K562 (cell line): ENCODE data around the gene C19orf47. TPM values are rescaled to one million over a fixed set of nuclear protein-coding genes. Genes with fewer than 3 reads are reported as not detected.

Experiments used
- ATAC-seq: fragments of 200-7000 bp; cut with Tn5 transposase; 3 replicates; pipeline ENCODE4 v1.9.1; 2020; ENCODE audit warnings: moderate library complexity
- BruUV-seq: library from RNA; stranded (reverse); fragments of 400-500 nt; replicated peaks from 2 replicates; lab custom pipeline; 2021; lab: Mats Ljungman, UMichigan
- CTCF ChIA-PET: fragments of 300-600 bp; formaldehyde crosslinking; extraction: SDS; loops from one replicate; lab custom pipeline; 2021; ENCODE audit warnings: low intra/inter-chr PET ratio; lab: Yijun Ruan, JAX
- POLR2A ChIA-PET: fragments of 300-600, 350-650 bp; sonication (Branson Sonifier 250); formaldehyde crosslinking; extraction: SDS; loops from one replicate; lab custom pipeline; 2021; ENCODE audit warnings: antibody characterized with exemption, inconsistent platforms; lab: Yijun Ruan, JAX
- DNase-seq, 4 experiments: peaks; one replicate each; pipeline versions ENCODE4 v3.0.0 to v3.0.0-alpha.2; 2011 to 2018; ENCODE audit warnings: low spot score in 3 of 4, mixed read lengths in 3 of 4; ENCODE audit errors: extremely low read depth in 1 of 4
- FAIRE-seq: peaks from 2 replicates; lab custom pipeline; 2011; peaks lifted over from hg19 to GRCh38; lab: Jason Lieb, UNC
- H2AFZ ChIP-seq: 2 replicates; pipeline ENCODE4 v1.6.0; 2011; ENCODE audit warnings: low read depth, low read length, control low read depth, inconsistent platforms
- H3K27ac ChIP-seq: fragments of 200-600 bp; 3 replicates; pipeline ENCODE4 v1.8.0; 2011; ENCODE audit warnings: low read depth, mild to moderate bottlenecking, control low read depth, inconsistent platforms, low read length, moderate library complexity, mixed read lengths; ENCODE audit errors: extremely low read depth
- H3K27me3 ChIP-seq, 2 experiments: fragments of 300-600 bp in 1 of 2; 2 replicates in 1 of 2; 3 replicates in 1 of 2; pipeline versions ENCODE4 v1.6.0 to v1.8.0; 2011; ENCODE audit warnings: inconsistent platforms in 2 of 2, low read length in 2 of 2, mild to moderate bottlenecking in 1 of 2, mixed read lengths in 1 of 2, moderate library complexity in 1 of 2; ENCODE audit not compliant: control insufficient read depth in 2 of 2, insufficient read depth in 2 of 2
- H3K36me3 ChIP-seq: fragments of 300-600 bp; 3 replicates; pipeline ENCODE4 v1.8.0; 2011; ENCODE audit warnings: mild to moderate bottlenecking, low read length, inconsistent platforms; ENCODE audit not compliant: control insufficient read depth, insufficient read depth
- H3K4me1 ChIP-seq, 2 experiments: fragments of 200-600 bp in 1 of 2; replicated peaks in 1 of 2; 2 replicates in 1 of 2; 3 replicates in 1 of 2; pipeline versions ENCODE4 v1.5.1 to v1.8.0; 2011; ENCODE audit warnings: inconsistent platforms in 2 of 2, low read length in 2 of 2, mild to moderate bottlenecking in 1 of 2, mixed read lengths in 1 of 2, moderate library complexity in 1 of 2; ENCODE audit not compliant: control insufficient read depth in 2 of 2, insufficient read depth in 2 of 2
- H3K4me2 ChIP-seq: 2 replicates; pipeline ENCODE4 v1.6.1; 2011; ENCODE audit warnings: low read length, control low read depth, inconsistent platforms, mixed read lengths; ENCODE audit not compliant: insufficient read depth
- H3K4me3 ChIP-seq: fragments of 200-600 bp; sonication (generic), shearing (Covaris generic); 2 replicates; pipeline ENCODE4 v1.5.1; 2016; ENCODE audit warnings: control low read depth, inconsistent platforms
- H3K79me2 ChIP-seq: fragments of 200-600 bp; 3 replicates; pipeline ENCODE4 v1.8.0; 2011; ENCODE audit warnings: low read length, inconsistent platforms; ENCODE audit not compliant: control insufficient read depth, insufficient read depth
- H3K9ac ChIP-seq, 2 experiments: 2 replicates each; pipeline versions ENCODE4 v1.6.0 to v1.6.1; 2011; ENCODE audit warnings: low read depth in 2 of 2, low read length in 2 of 2, control low read depth in 1 of 2, inconsistent platforms in 1 of 2, mild to moderate bottlenecking in 1 of 2, mixed read lengths in 1 of 2; ENCODE audit not compliant: insufficient read depth in 1 of 2
- H3K9me1 ChIP-seq: one replicate; pipeline ENCODE4 v1.6.0; 2011; ENCODE audit warnings: inconsistent platforms, mild to moderate bottlenecking, low read length, moderate library complexity; ENCODE audit not compliant: control insufficient read depth, insufficient read depth
- H3K9me3 ChIP-seq: replicated peaks from 2 replicates; pipeline ENCODE4 v1.5.1; 2011; ENCODE audit warnings: low read depth, low read length, inconsistent platforms; ENCODE audit not compliant: control insufficient read depth, insufficient read depth
- H4K20me1 ChIP-seq: replicated peaks from 2 replicates; pipeline ENCODE4 v1.6.1; 2011; ENCODE audit warnings: low read length, inconsistent platforms, mixed read lengths; ENCODE audit not compliant: control insufficient read depth, insufficient read depth
- ATF4 ChIP-seq: fragments of 450-650 bp; formaldehyde crosslinking; IDR thresholded peaks from 2 replicates; pipeline ENCODE4 v1.4.0; 2022; ENCODE audit warnings: mild to moderate bottlenecking, moderate library complexity
- CREB1 ChIP-seq, 2 experiments: sonication (generic) in 1 of 2; formaldehyde crosslinking in 1 of 2; IDR thresholded peaks; 2 replicates each; pipeline versions ENCODE4 v1.6.1 to v1.8.0; 2012 to 2022; ENCODE audit warnings: inconsistent platforms in 1 of 2, mild to moderate bottlenecking in 1 of 2, missing genetic modification reagents in 1 of 2, moderate library complexity in 1 of 2
- MAX ChIP-seq: sonication (generic); formaldehyde crosslinking; IDR thresholded peaks from 2 replicates; pipeline ENCODE4 v1.9.0; 2022; ENCODE audit warnings: mild to moderate bottlenecking, missing genetic modification reagents
- MEIS2 ChIP-seq: fragments of 450-650 bp; IDR thresholded peaks from 2 replicates; pipeline ENCODE4 v1.6.1; 2014; ENCODE audit warnings: mild to moderate bottlenecking; ENCODE audit not compliant: partially characterized antibody
- MXI1 ChIP-seq: IDR thresholded peaks from 2 replicates; pipeline ENCODE4 v1.6.1; 2011; ENCODE audit warnings: low read depth, mild to moderate bottlenecking, improper control_type of control experiment, low read length
- NCOA6 ChIP-seq: fragments of 450-650 bp; IDR thresholded peaks from 2 replicates; pipeline ENCODE4 v1.6.1; 2017; ENCODE audit warnings: mild to moderate bottlenecking
- PBX2 ChIP-seq, 2 experiments: IDR thresholded peaks in 1 of 2; conservative IDR thresholded peaks in 1 of 2; 2 replicates each; pipeline ENCODE4 v1.6.1; 2016; ENCODE audit warnings: low read depth in 2 of 2, mild to moderate bottlenecking in 1 of 2, missing compliant biosample characterization in 1 of 2, missing genetic modification characterization in 1 of 2, moderate library complexity in 1 of 2
- RBBP5 ChIP-seq: fragments of 200-600 bp; sonication (generic); IDR thresholded peaks from 2 replicates; pipeline ENCODE4 v1.6.1; 2012; ENCODE audit warnings: borderline replicate concordance, mild to moderate bottlenecking, low read length, control low read depth, inconsistent platforms; ENCODE audit not compliant: insufficient read depth, poor library complexity, severe bottlenecking
- THAP12 ChIP-seq: fragments of 250-450 bp; sonication (Bioruptor Pico); IDR thresholded peaks from 2 replicates; pipeline ENCODE4 v1.9.0; 2021; ENCODE audit warnings: mild to moderate bottlenecking, inconsistent platforms
- ZBTB33 ChIP-seq: sonication (generic); formaldehyde crosslinking; IDR thresholded peaks from 2 replicates; pipeline ENCODE4 v1.8.1; 2023; ENCODE audit warnings: mild to moderate bottlenecking, missing genetic modification reagents
- ZFX ChIP-seq: sonication (generic); formaldehyde crosslinking; IDR thresholded peaks from 2 replicates; pipeline ENCODE4 v1.8.0; 2022; ENCODE audit warnings: mild to moderate bottlenecking, missing genetic modification reagents, moderate library complexity
- ZNF12 ChIP-seq: sonication (generic); formaldehyde crosslinking; IDR thresholded peaks from 2 replicates; pipeline ENCODE4 v1.4.0; 2020; ENCODE audit warnings: mild to moderate bottlenecking, missing genetic modification reagents
- WGBS: fragments of 100-300 bp; shearing (Covaris generic); methylation state at CpG from one replicate; pipeline ENCODE4 v1.1.6; 2016; ENCODE audit warnings: low coverage, mixed read lengths; ENCODE audit not compliant: insufficient coverage; ENCODE audit errors: missing lambda C conversion rate; 5-methylcytosine and 5-hydroxymethylcytosine counted together
- in situ Hi-C: fragments of 300-500 bp; cut with MboI; formaldehyde crosslinking; loops from 4 replicates; pipeline ENCODE4 v1.15.0; 2018; ENCODE audit warnings: inconsistent platforms, mixed read lengths
- intact Hi-C: fragments of 100-400 bp; cut with micrococcal nuclease; formaldehyde crosslinking; loops from 2 replicates; pipeline ENCODE4 v1.14.2; 2022
- polyA plus RNA-seq, 8 experiments: library from polyadenylated mRNA; depleted of rRNA in 4 of 8; stranded (reverse) in 5 of 8; unstranded in 3 of 8; fragments of >200 nt; fragmentation: Nextera tagmentation in 2 of 8; fragmentation: Illumina TruSeq in 1 of 8; extraction: Ambion mirVana in 2 of 8; extraction: Trizol in 1 of 8; gene quantifications; 2 replicates each; pipeline versions ENCODE4 v1.2.1 to v1.2.3, GENCODE V29; 2011 to 2014; ENCODE audit warnings: inconsistent platforms in 1 of 8, missing spikeins in 1 of 8
- total RNA-seq, 7 experiments: library from RNA; depleted of rRNA in 6 of 7; stranded (reverse); fragments of >200 nt in 6 of 7; fragmentation: Illumina TruSeq in 2 of 7; extraction: Trizol in 2 of 7; gene quantifications; 2 replicates each; pipeline versions ENCODE4 v1.2.1 to v1.2.3, GENCODE V29; 2011 to 2021; ENCODE audit warnings: low replicate concordance in 1 of 7

C19orf47 gene
- total and polyA plus RNA-seq, 9 of the 15 experiments (the other 6 are each of a cell fraction or from before 2014, with no cell fraction given) = 0.08 to 26.1 (median 14.7) TPM

GRCh38 chr19:40371802-40372122 lies 23.6 kb upstream of the C19orf47 start:
- no peaks in the 10 kb centered on the region for H3K79me2 ChIP-seq
- H3K4me2 ChIP-seq = peak overlapping the region; percentile 62
- no peaks in the 10 kb centered on the region for H3K9me1 ChIP-seq
- 42% methylated on average over 5 of the region's 5 CpGs for WGBS
- H3K27me3 ChIP-seq = no peaks in the 10 kb centered on the region
- H3K27ac ChIP-seq = peak overlapping the region; percentile 14; the same call in 2 of the 3 replicates
- in situ Hi-C loops (no loop called here), intact Hi-C loops (no loop called here)
- ChIA-PET POLR2A (interaction anchor here (0.7 to 1.5 kb wide), 7 partner anchors 8 to 97 kb away, joined by 3 to 19 read pairs (median 4); no protein-coding TSS in a partner anchor), CTCF (no interaction called here)
- peak overlapping the region in 1 of 2 experiments; percentile 49; a peak in 2 of 4 replicates for H3K9ac ChIP-seq
- no peaks in the 10 kb centered on the region for H3K9me3 ChIP-seq
- H3K4me1 ChIP-seq = peaks cover 22 to 45% of the 10 kb centered on the region in 2 experiments
- DNase-seq (no peak), ATAC-seq (peak; percentile 60), FAIRE-seq (no peak)
- peaks cover 58% of the 10 kb centered on the region for H3K36me3 ChIP-seq
- no TSS peak for BruUV-seq
- 0 out of 2 replicates have a peak overlapping the region, but pooled peaks have one; percentile 32 for H2AFZ ChIP-seq
- peaks cover 9% of the 10 kb centered on the region; the same call in 1 of the 2 replicates for H4K20me1 ChIP-seq
- no peak overlapping the region for H3K4me3 ChIP-seq
- TF ChIP-seq ZBTB33 (CRISPR knock-in tag) (no peak), MEIS2 (peak; percentile 65), MXI1 (no peak), ZFX (peak; percentile 32; the same call in 1 of the 2 replicates), NCOA6 (no peak), CREB1 (IDR thresholded peaks at IDR 0.05) (peak; percentile 42; the same call in 1 of the 2 replicates), CREB1 (CRISPR knock-in tag; IDR thresholded peaks at IDR 0.05) (no peak), THAP12 (CRISPR knock-in tag) (no peak), MAX (CRISPR knock-in tag) (peak; percentile 39; the same call in 1 of the 2 replicates), RBBP5 (no peak), ZNF12 (no peak), ATF4 (CRISPR knock-in tag) (no peak), PBX2 (CRISPR knock-in tag; IDR thresholded peaks at IDR 0.05; ENCODE audit: low read depth) (no peak), PBX2 (tag; conservative IDR thresholded peaks at IDR 0.05; ENCODE audit: low read depth) (peak; percentile 61; the same call in 1 of the 2 replicates)
